ENCODE measurements around the gene GSG1L. TPM values are rescaled to one million over a fixed set of nuclear protein-coding genes. Genes with fewer than 3 reads are reported as not detected.

GSG1L gene
- total RNA-seq, 1 experiment from 2014 or later: not detected

DNA sequence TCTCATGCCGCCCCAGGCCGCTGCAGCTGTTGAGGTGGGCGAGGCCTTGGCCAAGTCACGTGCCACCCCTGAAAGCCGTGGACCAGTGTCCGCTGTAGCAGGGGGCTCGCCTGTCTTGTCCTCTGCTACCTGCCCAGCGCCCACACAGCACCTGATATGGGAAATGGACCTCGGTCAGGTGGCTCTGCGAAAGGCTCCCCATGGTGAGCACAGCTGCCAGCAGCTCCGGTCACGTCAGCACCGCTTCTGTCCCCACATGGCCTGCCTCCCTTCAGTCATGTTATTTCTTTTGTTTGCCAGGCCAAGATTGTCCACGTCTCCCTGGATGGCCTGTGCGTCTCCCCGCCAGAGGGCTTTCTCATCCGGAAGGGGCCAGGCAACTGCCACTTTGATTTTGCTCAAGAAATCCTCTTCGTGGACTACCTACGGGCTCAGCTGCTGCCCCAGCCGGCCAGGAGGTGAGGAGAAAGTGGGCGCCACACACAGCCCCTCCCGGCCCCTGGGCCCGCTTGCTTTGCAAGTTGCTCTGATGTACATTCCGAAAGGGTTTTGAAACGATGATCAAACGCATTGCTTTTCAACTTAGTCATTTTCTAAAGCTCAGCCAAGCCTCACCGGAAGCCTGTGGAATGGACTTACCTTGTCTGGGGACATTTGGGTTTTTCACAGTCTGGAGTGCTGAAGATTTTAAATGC lies 293.8 kb downstream of the GSG1L start:
- Histone ChIP-seq H3K27me3 (ENCODE audit: insufficient read depth, low read depth) (no peaks in the 10 kb centered on the region), H4K20me1 (ENCODE audit: insufficient read depth) (no peaks in the 10 kb centered on the region), H3F3A (ENCODE audit: insufficient read depth, low read depth) (peaks cover 11% of the 10 kb centered on the region; the same call in 1 of the 2 replicates), H3K4me1 (replicated peaks; ENCODE audit: insufficient read depth) (no peaks in the 10 kb centered on the region), H3K79me2 (ENCODE audit: low read depth) (no peaks in the 10 kb centered on the region), H3K9me3 (ENCODE audit: insufficient read depth, low read depth) (no peaks in the 10 kb centered on the region), H3K9me2 (ENCODE audit: insufficient read depth) (no peaks in the 10 kb centered on the region), H2AFZ (no peak overlapping the region), H3K4me2 (no peak overlapping the region), H3K27ac (no peak overlapping the region), H3K4me3 (no peak overlapping the region), H3K36me3 (ENCODE audit: low read depth) (peaks cover 7% of the 10 kb centered on the region; the same call in 1 of the 2 replicates)
- peak in 1 of 2 experiments; percentile 82 for DNase-seq
- intact Hi-C loops (cut with micrococcal nuclease; ENCODE audit: unreplicated experiment): loop anchor here (1.0 kb wide), 1 partner anchor 20 kb away; no protein-coding TSS in a partner anchor
- POLR2A ChIA-PET (ENCODE audit: unreplicated experiment): interaction anchor here (0.6 to 0.7 kb wide), 5 partner anchors 18 to 493 kb away, joined by 4 to 7 read pairs (median 5); no protein-coding TSS in a partner anchor
- CTCF ChIA-PET: no interaction called here
- TSS peak; percentile 76 for BruUV-seq (replicated peaks)
- TF ChIP-seq EZH2 (IDR thresholded peaks at IDR 0.05; ENCODE audit: low read depth) (no peak), CTCF (conservative IDR thresholded peaks at IDR 0.05) (no peak)

GRCh38 chr16:27768651-27769272 lies 294.8 kb downstream of the GSG1L start:
- TF ChIP-seq EZH2 (IDR thresholded peaks at IDR 0.05; ENCODE audit: low read depth) (no peak), CTCF (conservative IDR thresholded peaks at IDR 0.05) (no peak)
- intact Hi-C loops (cut with micrococcal nuclease; ENCODE audit: unreplicated experiment): no loop called here
- no peaks in the 10 kb centered on the region for H4K20me1 ChIP-seq (ENCODE audit: insufficient read depth)
- H3K27ac ChIP-seq: no peak overlapping the region
- peaks cover 17% of the 10 kb centered on the region for H3K36me3 ChIP-seq (ENCODE audit: low read depth)
- no peaks in the 10 kb centered on the region for H3K9me2 ChIP-seq (ENCODE audit: insufficient read depth)
- BruUV-seq (replicated peaks): no TSS peak
- no peaks in the 10 kb centered on the region for H3K4me1 ChIP-seq (replicated peaks; ENCODE audit: insufficient read depth)
- ChIA-PET POLR2A (ENCODE audit: unreplicated experiment) (no interaction called here), CTCF (no interaction called here)
- no peak overlapping the region for H2AFZ ChIP-seq
- H3K4me2 ChIP-seq: no peak overlapping the region
- H3K79me2 ChIP-seq (ENCODE audit: low read depth): no peaks in the 10 kb centered on the region
- no peak overlapping the region for H3K4me3 ChIP-seq
- peaks cover 4% of the 10 kb centered on the region; the same call in 1 of the 2 replicates for H3K9me3 ChIP-seq (ENCODE audit: insufficient read depth, low read depth)
- no peak for DNase-seq
- no peaks in the 10 kb centered on the region for H3K27me3 ChIP-seq (ENCODE audit: insufficient read depth, low read depth)
- peaks cover 11% of the 10 kb centered on the region; the same call in 1 of the 2 replicates for H3F3A ChIP-seq (ENCODE audit: insufficient read depth, low read depth)

GRCh38 chr16:27767971-27768591 lies 295.4 kb downstream of the GSG1L start:
- Histone ChIP-seq H3K9me2 (ENCODE audit: insufficient read depth) (no peaks in the 10 kb centered on the region), H3F3A (ENCODE audit: insufficient read depth, low read depth) (peaks cover 11% of the 10 kb centered on the region; the same call in 1 of the 2 replicates), H2AFZ (no peak overlapping the region), H3K36me3 (ENCODE audit: low read depth) (peaks cover 19% of the 10 kb centered on the region), H4K20me1 (ENCODE audit: insufficient read depth) (no peaks in the 10 kb centered on the region), H3K79me2 (ENCODE audit: low read depth) (no peaks in the 10 kb centered on the region), H3K4me3 (no peak overlapping the region), H3K4me2 (no peak overlapping the region), H3K27ac (no peak overlapping the region), H3K4me1 (replicated peaks; ENCODE audit: insufficient read depth) (no peaks in the 10 kb centered on the region), H3K27me3 (ENCODE audit: insufficient read depth, low read depth) (no peaks in the 10 kb centered on the region), H3K9me3 (ENCODE audit: insufficient read depth, low read depth) (peaks cover 4% of the 10 kb centered on the region; the same call in 1 of the 2 replicates)
- no TSS peak for BruUV-seq (replicated peaks)
- DNase-seq: no peak
- POLR2A ChIA-PET (ENCODE audit: unreplicated experiment): no interaction called here
- intact Hi-C loops (cut with micrococcal nuclease; ENCODE audit: unreplicated experiment): no loop called here
- TF ChIP-seq EZH2 (IDR thresholded peaks at IDR 0.05; ENCODE audit: low read depth): no peak
- TF ChIP-seq CTCF (conservative IDR thresholded peaks at IDR 0.05): no peak
- CTCF ChIA-PET: interaction anchor here (0.7 kb wide), 1 partner anchor 38 kb away, joined by 7 read pairs; no protein-coding TSS in a partner anchor

All from PC-9 (cell line).